IMR-90 (cell line): ENCODE results near the gene PHETA1. TPM values are rescaled to one million over a fixed set of nuclear protein-coding genes. Genes with fewer than 3 reads are reported as not detected.
"Not testable (repeated sequence)": the region's sequence is repeated elsewhere in the genome, so short reads cannot be mapped to it uniquely, and the experiment has no call there.

Experiments used
- ATAC-seq: fragments of 200-7000 bp; cut with Tn5 transposase; 2 replicates; pipeline ENCODE4 v1.9.1; 2020; ENCODE audit warnings: low read depth, mild to moderate bottlenecking, moderate library complexity
- BruUV-seq: library from RNA; stranded (reverse); fragments of 400-500 nt; replicated peaks from 2 replicates; lab custom pipeline; 2021; lab: Mats Ljungman, UMichigan
- CTCF ChIA-PET: fragments of 300-600 bp; formaldehyde crosslinking; extraction: SDS; loops from one replicate; lab custom pipeline; 2021; ENCODE audit warnings: antibody characterized with exemption; lab: Yijun Ruan, JAX
- POLR2A ChIA-PET: fragments of 300-600 bp; sonication (Branson Sonifier 250); formaldehyde crosslinking; loops from one replicate; lab custom pipeline; 2022; ENCODE audit warnings: antibody characterized with exemption; ENCODE audit not compliant: unreplicated experiment; lab: Charles Lee
- DNase-seq: peaks from one replicate; pipeline ENCODE4 v3.0.0; 2013
- H2AFZ ChIP-seq: replicated peaks from 2 replicates; pipeline ENCODE3; 2013; ENCODE audit warnings: low read length, mild to moderate bottlenecking; ENCODE audit not compliant: poor library complexity
- H2AK5ac ChIP-seq: 2 replicates; pipeline ENCODE4 v1.6.1; 2013; ENCODE audit warnings: low read depth, low read length, inconsistent platforms
- H2AK9ac ChIP-seq: replicated peaks from 2 replicates; pipeline ENCODE3; 2013; ENCODE audit warnings: mild to moderate bottlenecking, low read depth, low read length, moderate library complexity; ENCODE audit not compliant: poor library complexity
- H2BK120ac ChIP-seq: 2 replicates; pipeline ENCODE4 v1.6.1; 2013; ENCODE audit warnings: low read depth, low read length, inconsistent platforms
- H2BK15ac ChIP-seq: 3 replicates; pipeline ENCODE4 v1.6.1; 2013; ENCODE audit warnings: low read depth, low read length, inconsistent platforms
- H2BK20ac ChIP-seq: 2 replicates; pipeline ENCODE4 v1.6.1; 2013; ENCODE audit warnings: low read depth, mild to moderate bottlenecking, inconsistent platforms, low read length, moderate library complexity
- H2BK5ac ChIP-seq: 2 replicates; pipeline ENCODE4 v1.6.1; 2013; ENCODE audit warnings: mild to moderate bottlenecking, low read depth, low read length, inconsistent platforms; ENCODE audit not compliant: poor library complexity, severe bottlenecking
- H3K14ac ChIP-seq: replicated peaks from 2 replicates; pipeline ENCODE4 v1.6.1; 2013; ENCODE audit warnings: low read depth, low read length, inconsistent platforms
- H3K18ac ChIP-seq: 2 replicates; pipeline ENCODE4 v1.6.1; 2013; ENCODE audit warnings: low read depth, low read length, control low read depth
- H3K23ac ChIP-seq: 2 replicates; pipeline ENCODE4 v1.6.1; 2013; ENCODE audit warnings: low read depth, low read length, inconsistent platforms
- H3K27ac ChIP-seq: 2 replicates; pipeline ENCODE4 v1.5.1; 2013; ENCODE audit warnings: mild to moderate bottlenecking, control low read depth, low read length; ENCODE audit not compliant: insufficient read depth
- H3K27me3 ChIP-seq: 2 replicates; pipeline ENCODE4 v1.6.1; 2013; ENCODE audit warnings: low read length; ENCODE audit not compliant: control insufficient read depth, insufficient read depth
- H3K36me3 ChIP-seq: 2 replicates; pipeline ENCODE4 v1.6.1; 2013; ENCODE audit warnings: low read length, mixed read lengths; ENCODE audit not compliant: control insufficient read depth, insufficient read depth
- H3K4ac ChIP-seq: 2 replicates; pipeline ENCODE4 v1.6.1; 2013; ENCODE audit warnings: low read depth, low read length, inconsistent platforms
- H3K4me1 ChIP-seq: 2 replicates; pipeline ENCODE4 v1.6.1; 2013; ENCODE audit warnings: low read length, mixed read lengths; ENCODE audit not compliant: control insufficient read depth, insufficient read depth
- H3K4me2 ChIP-seq: 2 replicates; pipeline ENCODE4 v1.6.1; 2013; ENCODE audit warnings: low read depth, mild to moderate bottlenecking, control low read depth, low read length, moderate library complexity
- H3K4me3 ChIP-seq: 2 replicates; pipeline ENCODE4 v1.5.1; 2013; ENCODE audit warnings: low read depth, mild to moderate bottlenecking, control low read depth, low read length, moderate library complexity; ENCODE audit not compliant: insufficient read depth
- H3K56ac ChIP-seq: 2 replicates; pipeline ENCODE4 v1.6.1; 2013; ENCODE audit warnings: low read length, inconsistent platforms; ENCODE audit not compliant: insufficient read depth; ENCODE audit errors: extremely low read depth
- H3K79me1 ChIP-seq, 2 experiments: 2 replicates each; pipeline ENCODE4 v1.6.1; 2013; ENCODE audit warnings: low read length in 2 of 2, inconsistent platforms in 1 of 2, low read depth in 1 of 2
- H3K9ac ChIP-seq: 2 replicates; pipeline ENCODE4 v1.6.1; 2013; ENCODE audit warnings: low read depth, low read length, control low read depth
- H3K9me1 ChIP-seq: 2 replicates; pipeline ENCODE4 v1.6.1; 2013; ENCODE audit warnings: low read length, inconsistent platforms; ENCODE audit not compliant: insufficient read depth
- H3K9me3 ChIP-seq: 2 replicates; pipeline ENCODE4 v1.6.1; 2013; ENCODE audit warnings: low read length; ENCODE audit not compliant: control insufficient read depth, insufficient read depth
- H4K20me1 ChIP-seq: 2 replicates; pipeline ENCODE4 v1.6.1; 2013; ENCODE audit warnings: low read length, inconsistent platforms; ENCODE audit not compliant: insufficient read depth
- H4K5ac ChIP-seq: 2 replicates; pipeline ENCODE4 v1.6.1; 2013; ENCODE audit warnings: mild to moderate bottlenecking, low read depth, low read length, control low read depth
- H4K8ac ChIP-seq, 2 experiments: 2 replicates each; pipeline ENCODE4 v1.6.1; 2013; ENCODE audit warnings: low read depth in 2 of 2, low read length in 2 of 2, control low read depth in 1 of 2, inconsistent platforms in 1 of 2
- H4K91ac ChIP-seq: 2 replicates; pipeline ENCODE4 v1.6.1; 2013; ENCODE audit warnings: low read depth, low read length, inconsistent platforms; ENCODE audit not compliant: insufficient read depth
- WGBS, 2 experiments: methylation state at CpG; one replicate each; pipeline versions ENCODE4 v1.1.5 to v1.1.7; 2013; ENCODE audit warnings: missing lambda C conversion rate in 2 of 2; ENCODE audit not compliant: insufficient read length in 1 of 2; ENCODE audit errors: extremely low coverage in 2 of 2; 5-methylcytosine and 5-hydroxymethylcytosine counted together
- dilution Hi-C: fragments of 300-500 bp; cut with HindIII; formaldehyde crosslinking; loops from one replicate; pipeline ENCODE4 v1.14.3; 2018; ENCODE audit warnings: low sequenced_read_pairs; ENCODE audit not compliant: unreplicated experiment
- in situ Hi-C: fragments of 300-500 bp; cut with MboI; formaldehyde crosslinking; loops from 3 replicates; pipeline ENCODE4 v1.14.3; 2019; ENCODE audit warnings: low sequenced_read_pairs, inconsistent platforms, mixed read lengths
- intact Hi-C: fragments of 100-400 bp; cut with micrococcal nuclease; formaldehyde crosslinking; loops from 2 replicates; pipeline ENCODE4 v1.10.0; 2022
- polyA plus RNA-seq, 3 experiments: library from polyadenylated mRNA; depleted of rRNA; stranded (reverse); fragments of >200 nt; gene quantifications; 2 replicates each; pipeline ENCODE4 v1.2.3, GENCODE V29; 2012; ENCODE audit warnings: low replicate concordance in 1 of 3
- total RNA-seq: library from RNA; depleted of rRNA; stranded (reverse); fragments of >200 nt; gene quantifications from 2 replicates; pipeline ENCODE4 v1.2.3, GENCODE V29; 2012

The PHETA1 gene
- total and polyA plus RNA-seq, 2 of the 4 experiments (the other 2 are of a cell fraction) = 3.2 to 6.6 TPM

DNA sequence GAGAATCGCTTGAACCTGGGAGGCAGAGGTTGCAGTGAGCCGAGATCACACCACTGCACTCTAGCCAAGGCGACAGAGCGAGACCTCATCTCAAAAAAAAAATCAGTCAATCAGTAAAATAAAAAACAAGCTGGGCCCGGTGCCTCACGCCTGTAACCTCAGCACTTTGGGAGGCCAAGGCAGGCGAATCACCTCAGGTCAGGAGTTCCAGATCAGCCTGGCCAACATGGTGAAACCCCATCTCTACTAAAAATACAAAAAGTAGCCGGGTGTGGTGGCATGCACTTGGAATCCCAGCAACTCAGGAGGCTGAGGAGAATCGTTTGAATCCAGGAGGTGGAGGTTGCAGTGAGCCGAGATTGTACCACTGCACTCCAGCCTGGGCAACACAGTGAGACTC is 33.6 kb downstream of the PHETA1 start:
- H4K8ac ChIP-seq, in situ Hi-C loops, H3K14ac ChIP-seq, H3K36me3 ChIP-seq, H3K56ac ChIP-seq, H3K27ac ChIP-seq, H2AFZ ChIP-seq, H3K9me3 ChIP-seq, H2BK120ac ChIP-seq, H3K79me1 ChIP-seq, H3K18ac ChIP-seq, BruUV-seq, H3K4me2 ChIP-seq, intact Hi-C loops, ATAC-seq, H4K5ac ChIP-seq, H2BK15ac ChIP-seq, CTCF ChIA-PET, H2AK9ac ChIP-seq, H3K9ac ChIP-seq, H2AK5ac ChIP-seq, H3K4me1 ChIP-seq, DNase-seq, H4K91ac ChIP-seq, H4K20me1 ChIP-seq, H3K4me3 ChIP-seq, H3K4ac ChIP-seq, H2BK5ac ChIP-seq, H2BK20ac ChIP-seq, H3K9me1 ChIP-seq, POLR2A ChIA-PET, dilution Hi-C loops, H3K23ac ChIP-seq: not testable (repeated sequence)
- no CpG with 5 or more reads among the region's 10 CpGs for WGBS, 2 experiments
- peaks cover 15% of the 10 kb centered on the region for H3K27me3 ChIP-seq
